ENCODE data around the gene LOC128125822. TPM values are rescaled to one million over a fixed set of nuclear protein-coding genes. Genes with fewer than 3 reads are reported as not detected.

Gene LOC128125822

GRCh38 chr6:63611560-63611959, 39.3 kb downstream of the LOC128125822 start:
- intact Hi-C loops (cut with micrococcal nuclease), result no loop called here
- Mint-ChIP-seq H3K27ac (ENCODE audit: low read depth, unreplicated experiment) (no peak overlapping the region), H3K27me3 (ENCODE audit: insufficient read depth, unreplicated experiment) (peaks cover under 1% of the 10 kb centered on the region), H3K4me1 (ENCODE audit: insufficient read depth, unreplicated experiment) (no peaks in the 10 kb centered on the region), H3K9me3 (ENCODE audit: unreplicated experiment) (no peaks in the 10 kb centered on the region), H3K36me3 (ENCODE audit: insufficient read depth, unreplicated experiment) (no peaks in the 10 kb centered on the region), H3K4me3 (ENCODE audit: unreplicated experiment) (no peak overlapping the region)
- BruUV-seq (replicated peaks), result no TSS peak
- CTCF ChIA-PET, result interaction anchor here (7.4 kb wide), 1 partner anchor 14 kb away, joined by 43 read pairs; no protein-coding TSS in a partner anchor
- DNase-seq (ENCODE audit: unreplicated experiment), result no peak
- TF ChIP-seq, protein P1, sequence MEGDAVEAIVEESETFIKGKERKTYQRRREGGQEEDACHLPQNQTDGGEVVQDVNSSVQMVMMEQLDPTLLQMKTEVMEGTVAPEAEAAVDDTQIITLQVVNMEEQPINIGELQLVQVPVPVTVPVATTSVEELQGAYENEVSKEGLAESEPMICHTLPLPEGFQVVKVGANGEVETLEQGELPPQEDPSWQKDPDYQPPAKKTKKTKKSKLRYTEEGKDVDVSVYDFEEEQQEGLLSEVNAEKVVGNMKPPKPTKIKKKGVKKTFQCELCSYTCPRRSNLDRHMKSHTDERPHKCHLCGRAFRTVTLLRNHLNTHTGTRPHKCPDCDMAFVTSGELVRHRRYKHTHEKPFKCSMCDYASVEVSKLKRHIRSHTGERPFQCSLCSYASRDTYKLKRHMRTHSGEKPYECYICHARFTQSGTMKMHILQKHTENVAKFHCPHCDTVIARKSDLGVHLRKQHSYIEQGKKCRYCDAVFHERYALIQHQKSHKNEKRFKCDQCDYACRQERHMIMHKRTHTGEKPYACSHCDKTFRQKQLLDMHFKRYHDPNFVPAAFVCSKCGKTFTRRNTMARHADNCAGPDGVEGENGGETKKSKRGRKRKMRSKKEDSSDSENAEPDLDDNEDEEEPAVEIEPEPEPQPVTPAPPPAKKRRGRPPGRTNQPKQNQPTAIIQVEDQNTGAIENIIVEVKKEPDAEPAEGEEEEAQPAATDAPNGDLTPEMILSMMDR (IDR thresholded peaks at IDR 0.05; ENCODE audit: unreplicated experiment), result no peak
- POLR2A ChIA-PET, result no interaction called here

DNA sequence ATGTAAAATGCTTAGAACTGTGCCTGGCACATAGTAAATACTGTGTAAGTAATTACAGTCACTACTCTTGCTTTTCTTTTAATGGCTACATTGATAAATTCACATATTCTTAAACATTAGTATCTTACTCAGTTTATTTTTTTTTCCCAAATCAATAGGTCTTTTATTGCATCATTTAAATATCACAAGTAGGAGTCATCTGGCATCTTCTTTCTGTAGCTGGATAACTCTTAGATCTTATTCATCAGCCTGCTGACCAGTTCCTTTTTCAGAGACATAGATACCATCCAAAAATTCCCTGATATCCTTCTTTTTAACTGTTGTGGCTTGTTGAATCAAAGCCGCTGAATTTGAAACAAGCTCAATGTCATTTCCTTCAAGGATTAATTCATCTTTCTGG, 43.3 kb downstream of the LOC128125822 start:
- intact Hi-C loops (cut with micrococcal nuclease), result no loop called here
- TF ChIP-seq, protein P1 (IDR thresholded peaks at IDR 0.05; ENCODE audit: unreplicated experiment), result no peak
- ChIA-PET CTCF (interaction anchor here (0.7 kb wide), 1 partner anchor 263 kb away, joined by 3 read pairs; no protein-coding TSS in a partner anchor), POLR2A (no interaction called here)
- BruUV-seq (replicated peaks), result no TSS peak
- no peak overlapping the region for H3K27ac Mint-ChIP-seq (ENCODE audit: low read depth, unreplicated experiment)
- H3K4me3 Mint-ChIP-seq (ENCODE audit: unreplicated experiment), result no peak overlapping the region
- no peaks in the 10 kb centered on the region for H3K4me1 Mint-ChIP-seq (ENCODE audit: insufficient read depth, unreplicated experiment)
- no peak for DNase-seq (ENCODE audit: unreplicated experiment)
- no peaks in the 10 kb centered on the region for H3K9me3 Mint-ChIP-seq (ENCODE audit: unreplicated experiment)
- H3K27me3 Mint-ChIP-seq (ENCODE audit: insufficient read depth, unreplicated experiment), result peaks cover 11% of the 10 kb centered on the region
- H3K36me3 Mint-ChIP-seq (ENCODE audit: insufficient read depth, unreplicated experiment), result no peaks in the 10 kb centered on the region

Other genes starting within 250 kb of the LOC128125822 start
- gene PTP4A1, start within 50 bp of the LOC128125822 start, total RNA-seq (2022), result 239 and 382 TPM in 2 replicates
- 41.0 and 46.4 TPM in 2 replicates for gene PHF3, start 63.3 kb downstream of the LOC128125822 start, total RNA-seq (2022)

Data from MCF 10A (cell line).